RWPE1 (cell line): ENCODE data around the gene SCAPER.
"Not testable (repeated sequence)": the region's sequence is repeated elsewhere in the genome, so short reads cannot be mapped to it uniquely, and the experiment has no call there.

Source experiments
- CTCF ChIA-PET: fragments of 350-600 bp; sonication (Branson Sonifier 250); formaldehyde crosslinking; extraction: SDS; loops from one replicate; lab custom pipeline; 2021; lab: Yijun Ruan, JAX
- POLR2A ChIA-PET: fragments of 400-600 bp; formaldehyde crosslinking; extraction: SDS; loops from one replicate; lab custom pipeline; 2020; ENCODE audit warnings: antibody characterized with exemption; ENCODE audit not compliant: low non-redundant PET; lab: Yijun Ruan, JAX
- DNase-seq: peaks from one replicate; pipeline ENCODE4 v3.0.0; 2012; ENCODE audit warnings: low spot score
- H3K27ac ChIP-seq: fragments of 450-650 bp; 2 replicates; pipeline ENCODE4 v1.5.1; 2017
- CTCF ChIP-seq: fragments of 450-650 bp; conservative IDR thresholded peaks from 2 replicates; pipeline ENCODE4 v1.5.1; 2017; ENCODE audit warnings: low read depth, mild to moderate bottlenecking

Gene SCAPER

GRCh38 chr15:76529911-76530310 lies 375.2 kb downstream of the SCAPER start:
- POLR2A ChIA-PET, result no interaction called here
- CTCF ChIA-PET, result no interaction called here
- no peak overlapping the region for H3K27ac ChIP-seq
- TF ChIP-seq CTCF, result no peak
- no peak for DNase-seq

- POLR2A ChIA-PET, result no interaction called here
- no peak for DNase-seq
- CTCF ChIA-PET, result interaction anchor here (0.6 kb wide), 2 partner anchors 11 to 469 kb away, joined by 3 read pairs; no protein-coding TSS in a partner anchor
- H3K27ac ChIP-seq, result no peak overlapping the region
- no peak for TF ChIP-seq CTCF
These were observed 379.0 kb downstream of the SCAPER start for GRCh38 chr15:76526111-76526510.

- no peak overlapping the region for H3K27ac ChIP-seq
- ChIA-PET POLR2A (no interaction called here), CTCF (interaction anchor here (0.5 to 0.6 kb wide), 2 partner anchors 11 to 223 kb away, joined by 3 to 4 read pairs; no protein-coding TSS in a partner anchor)
- TF ChIP-seq CTCF, result no peak
- no peak for DNase-seq
These were observed 387.2 kb downstream of the SCAPER start for GRCh38 chr15:76517910-76518309.

GRCh38 chr15:76514282-76514681 lies 390.9 kb downstream of the SCAPER start:
- ChIA-PET CTCF (interaction anchor here (0.5 kb wide), 1 partner anchor 12 kb away, joined by 3 read pairs; no protein-coding TSS in a partner anchor), POLR2A (no interaction called here)
- H3K27ac ChIP-seq, result no peak overlapping the region
- TF ChIP-seq CTCF, result no peak
- DNase-seq, result no peak

GRCh38 chr15:76512971-76513370 lies 392.2 kb downstream of the SCAPER start:
- CTCF ChIA-PET, result no interaction called here
- TF ChIP-seq CTCF, result no peak
- POLR2A ChIA-PET, result no interaction called here
- DNase-seq, result peak; percentile 5
- no peak overlapping the region for H3K27ac ChIP-seq

GRCh38 chr15:76510663-76511062 lies 394.5 kb downstream of the SCAPER start:
- H3K27ac ChIP-seq, DNase-seq, CTCF ChIA-PET, POLR2A ChIA-PET: not testable (repeated sequence)

GRCh38 chr15:76503804-76504203 lies 401.3 kb downstream of the SCAPER start:
- DNase-seq, result no peak
- POLR2A ChIA-PET, result no interaction called here
- no peak overlapping the region for H3K27ac ChIP-seq
- CTCF ChIA-PET, result no interaction called here
- TF ChIP-seq CTCF, result no peak
